ENCODE data around the gene ARF6. TPM values are rescaled to one million over a fixed set of nuclear protein-coding genes. Genes with fewer than 3 reads are reported as not detected.
"Not testable (repeated sequence)": the region's sequence is repeated elsewhere in the genome, so short reads cannot be mapped to it uniquely, and the experiment has no call there.

Gene ARF6
- total and polyA plus RNA-seq, 7 donors, result 19.0 to 43.1 (median 27.1) TPM

GRCh38 chr14:49902679-49903246 is 9.9 kb downstream of the ARF6 start:
- peaks cover 10% of the 10 kb centered on the region for H3K4me1 ChIP-seq
- H3K27ac ChIP-seq, result peak overlapping the region; percentile 30
- ATAC-seq (peak; percentile 68 to 86 (median 81)), DNase-seq (peak in 1 of 2 donors; percentile 75)
- H3K4me3 ChIP-seq, result peak overlapping the region; percentile 22
- H3K9me3 ChIP-seq; intact Hi-C loops (cut with DNase I); H3K36me3 ChIP-seq (ENCODE audit: insufficient read depth in 1 of 2, low read depth in 1 of 2); H3K27me3 ChIP-seq (ENCODE audit: insufficient read depth in 3 of 3, low read length in 2 of 3): not testable (repeated sequence)
- WGBS, 3 donors, result 51 to 82% (median 63%) methylated on average over 22 to 24 of the region's 24 CpGs
- TF ChIP-seq CTCF (IDR thresholded peaks at IDR 0.05), result peak; percentile 7

GRCh38 chr14:49904270-49904669 is 11.4 kb downstream of the ARF6 start:
- intact Hi-C loops (cut with DNase I), result no loop called here
- Histone ChIP-seq H3K4me1 (no peaks in the 10 kb centered on the region), H3K4me3 (no peak overlapping the region), H3K36me3 (ENCODE audit: insufficient read depth in 1 of 2, low read depth in 1 of 2) (no peaks in the 10 kb centered on the region), H3K9me3 (no peaks in the 10 kb centered on the region), H3K27me3 (ENCODE audit: insufficient read depth in 3 of 3, low read length in 2 of 3) (no peaks in the 10 kb centered on the region), H3K27ac (no peak overlapping the region)
- ATAC-seq (no peak), DNase-seq (no peak)
- no peak for TF ChIP-seq CTCF (IDR thresholded peaks at IDR 0.05)

- DNase-seq (no peak), ATAC-seq (no peak)
- WGBS, 3 donors, result 69 to 77% (median 72%) methylated on average over 7 of the region's 7 CpGs
- intact Hi-C loops (cut with DNase I), result no loop called here
- Histone ChIP-seq H3K4me1 (no peaks in the 10 kb centered on the region), H3K27me3 (ENCODE audit: insufficient read depth in 3 of 3, low read length in 2 of 3) (no peaks in the 10 kb centered on the region), H3K9me3 (no peaks in the 10 kb centered on the region), H3K4me3 (no peak overlapping the region), H3K27ac (no peak overlapping the region), H3K36me3 (ENCODE audit: insufficient read depth in 1 of 2, low read depth in 1 of 2) (no peaks in the 10 kb centered on the region)
- TF ChIP-seq CTCF (IDR thresholded peaks at IDR 0.05), result no peak
Measured at GRCh38 chr14:49905989-49906388, 13.1 kb downstream of the ARF6 start.

GRCh38 chr14:49907186-49907585 is 14.3 kb downstream of the ARF6 start:
- no peak for ATAC-seq
- H3K4me3 ChIP-seq, result no peak overlapping the region
- H3K4me1 ChIP-seq, result no peaks in the 10 kb centered on the region
- no peaks in the 10 kb centered on the region for H3K9me3 ChIP-seq
- no peak for TF ChIP-seq CTCF (IDR thresholded peaks at IDR 0.05)
- no peaks in the 10 kb centered on the region for H3K36me3 ChIP-seq (ENCODE audit: insufficient read depth in 1 of 2, low read depth in 1 of 2)
- no peaks in the 10 kb centered on the region for H3K27me3 ChIP-seq (ENCODE audit: insufficient read depth in 3 of 3, low read length in 2 of 3)
- intact Hi-C loops (cut with DNase I), result no loop called here
- no peak for DNase-seq
- 48 to 69% (median 63%) methylated on average over 5 of the region's 5 CpGs for WGBS, 3 donors
- peak overlapping the region; percentile 38 for H3K27ac ChIP-seq

GRCh38 chr14:49908433-49908782 is 15.5 kb downstream of the ARF6 start:
- Histone ChIP-seq H3K36me3 (ENCODE audit: insufficient read depth in 1 of 2, low read depth in 1 of 2) (no peaks in the 10 kb centered on the region), H3K27me3 (ENCODE audit: insufficient read depth in 3 of 3, low read length in 2 of 3) (no peaks in the 10 kb centered on the region), H3K4me3 (no peak overlapping the region), H3K27ac (peak overlapping the region; percentile 38), H3K9me3 (no peaks in the 10 kb centered on the region), H3K4me1 (no peaks in the 10 kb centered on the region)
- DNase-seq, result no peak
- intact Hi-C loops (cut with DNase I), result no loop called here
- 0% methylated on average over 1 of the region's 1 CpG for whole genome bisulfite sequencing, 3 donors
- TF ChIP-seq CTCF (IDR thresholded peaks at IDR 0.05), result no peak
- ATAC-seq, result no peak

All from psoas muscle (tissue), 8 donors.